Stimulated activated CD8-positive, alpha-beta memory T cell treated with anti-CD3 and anti-CD28 coated beads, Interleukin-7, amount 100 ng/mL, for 48 hours (primary cell): Measurements from ENCODE around the gene WDR45B.

Experiments used
- DNase-seq, 2 donors: peaks; one replicate each; pipeline ENCODE4 v3.0.0-alpha.2; 2020; ENCODE audit warnings: low read depth in 1 of 2; ENCODE audit errors: extremely low read depth in 1 of 2

WDR45B gene

DNA sequence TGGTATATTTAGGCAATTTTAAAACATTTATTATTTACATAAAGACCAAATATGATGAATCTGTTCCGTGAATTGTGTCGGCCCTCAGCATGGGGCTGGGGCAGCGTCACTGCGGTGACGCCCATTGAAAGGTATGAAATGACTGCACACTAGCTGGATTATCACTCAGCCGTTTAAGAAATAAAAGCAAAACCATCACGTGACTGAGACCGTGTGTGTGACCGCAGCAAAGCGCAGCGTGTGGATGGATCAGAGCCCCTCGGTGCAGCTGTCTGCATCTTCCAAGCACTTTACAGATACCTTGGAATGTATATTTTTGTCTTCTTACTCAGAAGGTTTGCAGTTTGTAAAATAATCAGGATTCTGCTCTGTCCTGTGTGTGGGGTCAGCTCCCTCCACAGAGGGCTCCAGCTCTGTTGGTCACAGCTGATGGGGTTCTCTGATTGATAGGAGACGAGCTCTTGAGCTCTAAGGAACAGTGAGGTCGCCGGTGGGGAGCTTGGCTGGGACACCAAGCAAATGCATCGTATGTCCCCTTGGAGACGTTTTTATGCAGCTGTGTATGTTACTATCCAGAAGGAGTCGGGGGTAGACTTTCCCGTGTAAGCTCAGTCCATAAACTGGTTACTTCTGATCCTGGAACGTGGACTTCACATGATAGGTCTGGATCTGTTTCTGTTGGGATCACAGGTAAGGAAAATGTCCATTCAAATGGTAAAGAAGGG is 45.1 kb downstream of the WDR45B start:
- no peak for DNase-seq

GRCh38 chr17:82602487-82602886 is 45.8 kb downstream of the WDR45B start:
- no peak for DNase-seq

- DNase-seq, result no peak
Observed at GRCh38 chr17:82601447-82602000, 46.7 kb downstream of the WDR45B start.

DNA sequence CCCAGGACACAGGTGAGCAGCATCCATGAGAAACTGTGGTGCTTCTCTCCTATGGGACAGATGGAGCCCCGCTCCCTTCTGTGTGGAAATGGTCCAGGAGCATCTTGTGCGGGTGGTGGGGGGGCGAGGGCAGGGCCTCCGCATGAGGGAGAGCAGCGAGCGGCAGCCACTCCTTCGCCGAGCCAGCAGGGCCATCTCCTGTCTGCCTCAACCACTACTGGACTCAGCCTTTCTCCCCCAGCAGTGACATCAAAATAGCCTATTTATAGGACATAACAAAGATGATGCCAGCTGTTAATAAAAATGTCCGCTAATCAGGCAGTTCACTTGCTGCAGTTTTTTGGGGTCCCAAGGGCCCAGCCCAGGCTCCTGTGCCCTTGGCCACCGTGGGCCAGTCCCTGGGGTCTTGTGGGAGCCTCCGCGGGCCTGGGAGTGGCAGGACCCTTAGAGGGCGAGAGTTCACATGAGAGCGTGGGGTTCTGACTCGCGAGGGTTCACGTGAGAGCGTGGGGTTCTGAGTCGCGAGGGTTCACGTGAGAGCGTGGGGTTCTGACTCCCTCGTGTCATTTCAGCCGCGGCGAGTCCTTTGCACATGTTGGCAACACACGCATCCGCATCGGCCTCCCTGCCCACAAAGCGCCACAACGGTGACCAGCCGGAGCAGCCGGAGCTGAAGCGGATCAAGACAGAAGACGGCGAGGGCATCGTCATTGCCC is 47.4 kb downstream of the WDR45B start:
- no peak for DNase-seq

DNA sequence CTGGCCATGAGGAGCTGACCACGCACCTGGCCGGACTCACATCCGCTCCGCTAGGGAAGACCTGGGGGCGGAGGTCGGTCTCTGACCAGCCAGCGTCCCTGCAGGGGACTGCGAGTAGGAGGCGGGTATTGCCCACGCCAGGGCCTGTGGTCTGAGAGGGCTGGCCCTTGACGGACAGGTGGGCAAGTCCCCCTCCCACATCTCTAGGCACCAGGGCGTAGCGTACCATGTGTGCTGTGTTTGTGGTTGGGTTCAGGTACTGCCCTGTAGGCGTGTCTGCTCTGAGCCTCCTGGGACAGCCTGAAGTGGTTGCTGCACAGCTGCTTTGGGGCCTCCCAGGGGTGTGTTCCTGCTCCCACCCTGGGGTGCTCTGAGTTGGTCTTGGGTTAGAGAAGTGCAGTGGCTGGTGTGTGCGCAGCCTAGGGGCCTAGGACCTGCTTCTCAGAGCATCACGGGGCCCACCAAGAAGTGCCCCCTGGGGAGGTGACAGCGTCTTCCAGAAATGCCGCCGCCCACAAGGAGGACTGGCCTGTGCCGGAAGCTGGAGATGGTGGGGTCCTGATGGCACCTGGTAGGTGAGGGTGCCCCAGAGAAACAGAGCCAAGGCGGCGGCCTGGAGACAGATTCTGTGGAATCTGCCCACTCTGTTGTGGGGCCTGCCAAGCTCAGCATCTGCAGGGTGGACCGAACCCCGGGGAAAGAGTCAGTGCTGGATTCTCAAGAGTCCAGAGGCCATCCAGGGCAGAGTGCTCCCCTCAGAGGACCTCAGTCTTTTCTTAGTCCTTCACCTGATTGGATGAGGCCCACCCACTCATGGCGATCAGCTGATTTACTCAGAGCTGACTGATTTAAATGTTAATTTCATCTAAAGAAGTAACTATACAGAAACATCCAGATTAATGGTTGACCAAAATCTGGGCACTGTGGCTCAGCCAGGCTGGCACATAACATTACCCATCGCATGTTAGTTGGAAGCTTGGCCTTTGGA is 48.3 kb downstream of the WDR45B start:
- no peak for DNase-seq

DNA sequence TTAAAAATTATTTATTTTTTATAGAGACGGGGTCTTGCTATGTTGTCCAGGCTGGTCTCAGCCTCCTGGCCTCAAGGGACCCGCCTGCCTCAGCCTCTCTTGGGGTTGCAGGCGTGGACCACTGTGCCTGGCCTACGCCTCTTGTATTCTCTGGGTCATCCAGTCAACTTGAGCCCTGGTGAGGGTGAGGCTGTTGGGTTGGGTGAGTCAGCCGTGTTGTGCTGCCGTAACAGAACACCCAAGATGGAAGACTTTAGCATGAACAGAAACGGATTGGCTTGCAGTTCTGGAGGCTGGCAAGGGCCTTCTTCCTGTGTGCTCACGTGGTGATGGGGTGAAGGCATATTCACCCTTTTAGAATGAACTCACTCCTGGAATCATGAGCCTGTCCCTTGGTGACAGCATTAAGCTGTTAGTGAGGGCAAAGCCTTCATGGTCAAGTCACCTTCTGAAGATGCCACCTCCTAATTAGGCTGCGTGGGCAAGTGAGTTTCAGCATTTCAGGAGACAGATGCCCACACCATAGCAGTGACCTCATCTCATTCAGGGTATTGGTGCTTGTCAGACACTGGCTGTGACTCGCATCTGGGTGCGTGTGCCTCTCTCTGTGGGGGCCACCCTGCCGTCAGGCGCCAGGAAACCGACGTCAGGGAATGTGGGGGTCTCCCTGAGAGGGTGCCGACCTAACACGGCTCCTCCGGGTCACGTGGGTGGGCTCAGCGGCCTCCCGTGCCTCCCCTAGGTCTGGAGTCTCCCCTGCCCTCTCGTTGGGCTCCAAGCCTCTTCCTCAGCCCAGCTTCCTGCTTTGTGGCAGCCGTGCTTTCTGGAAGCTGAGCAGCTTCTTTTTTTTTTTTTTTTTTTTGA is 49.8 kb downstream of the WDR45B start:
- DNase-seq, result no peak

- DNase-seq, result no peak
Observed at GRCh38 chr17:82596837-82597672, 51.2 kb downstream of the WDR45B start.

DNA sequence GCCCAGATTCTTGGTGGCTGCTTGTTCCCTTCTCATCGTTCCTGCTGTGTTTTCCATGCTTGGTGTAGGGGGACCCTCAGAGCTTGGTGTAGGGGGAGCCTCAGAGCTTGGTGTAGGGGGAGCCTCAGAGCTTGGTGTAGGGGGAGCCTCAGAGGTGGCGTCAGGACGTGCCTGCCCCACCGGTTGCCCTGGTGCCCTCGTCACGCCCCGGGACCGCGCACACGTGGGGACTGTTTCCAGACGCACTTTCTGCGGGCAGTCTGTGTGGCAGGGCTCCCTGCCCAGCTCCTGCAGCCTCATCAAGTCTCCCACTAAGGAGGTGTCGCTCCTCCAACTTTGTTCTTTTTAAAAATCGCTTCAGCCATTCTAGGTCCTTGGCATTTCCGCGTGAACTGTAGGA is 51.9 kb downstream of the WDR45B start:
- no peak for DNase-seq

- DNase-seq, result no peak
Observed at GRCh38 chr17:82595893-82596292, 52.4 kb downstream of the WDR45B start.

- no peak for DNase-seq
Observed at GRCh38 chr17:82594571-82594970, 53.7 kb downstream of the WDR45B start.

DNA sequence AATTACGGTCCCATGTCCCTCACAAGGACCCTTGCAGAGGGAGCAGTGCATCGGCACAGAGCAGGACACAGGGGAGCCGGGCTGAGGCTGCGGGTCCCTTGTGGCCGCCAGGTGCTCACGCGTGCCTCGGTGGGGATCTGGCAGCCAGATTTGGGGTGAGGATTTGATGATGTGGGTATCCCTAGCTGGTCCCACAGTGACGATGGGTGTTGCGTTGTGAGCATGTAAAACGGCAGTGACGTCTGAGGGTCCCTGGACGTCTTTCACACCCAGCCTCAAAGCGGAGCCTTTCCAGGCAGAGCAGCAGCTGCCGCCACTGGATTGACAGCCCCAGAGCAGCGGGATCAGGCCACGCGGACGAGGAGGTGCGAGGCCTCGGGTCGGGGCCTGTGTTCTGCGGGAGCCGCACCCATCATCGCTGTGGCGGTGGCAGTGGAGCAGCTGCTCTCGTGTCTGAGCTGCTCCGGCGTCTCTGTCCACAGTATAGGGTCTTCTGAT is 54.6 kb downstream of the WDR45B start:
- no peak for DNase-seq

GRCh38 chr17:82592767-82593589 is 55.3 kb downstream of the WDR45B start:
- peak; percentile 26 to 42 for DNase-seq

DNA sequence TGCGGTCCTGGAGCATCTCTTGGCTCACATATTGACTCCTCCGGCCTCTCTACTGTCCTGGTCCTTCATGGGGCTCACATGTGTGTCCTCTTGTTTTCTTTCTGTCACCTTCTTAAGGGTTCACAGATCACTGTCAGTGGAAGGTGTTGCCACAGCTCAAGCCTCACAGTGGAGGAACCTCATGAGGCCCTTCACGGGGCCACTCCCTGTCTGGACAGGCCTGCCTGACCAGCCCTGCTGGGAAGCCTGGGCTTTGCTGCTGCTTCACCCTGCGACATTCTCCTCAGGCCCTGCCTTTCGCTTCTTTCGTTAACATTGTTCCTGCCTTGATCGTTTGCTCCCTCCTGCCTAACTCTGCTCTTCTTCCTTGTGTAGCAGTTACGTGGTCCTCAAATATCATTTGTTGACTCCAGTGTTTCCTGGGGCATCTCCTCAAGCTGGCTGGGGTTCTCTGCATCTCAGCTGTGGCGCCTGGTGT is 55.9 kb downstream of the WDR45B start:
- no peak for DNase-seq

- no peak for DNase-seq
Observed at GRCh38 chr17:82590881-82591539, 57.2 kb downstream of the WDR45B start.

- no peak for DNase-seq
Observed at GRCh38 chr17:82590216-82590615, 58.0 kb downstream of the WDR45B start.

- no peak for DNase-seq
Observed at GRCh38 chr17:82589851-82590180, 58.4 kb downstream of the WDR45B start.
